GM12878 (cell line): ENCODE data around the gene COL1A2. TPM values are rescaled to one million over a fixed set of nuclear protein-coding genes. Genes with fewer than 3 reads are reported as not detected.

Experiments
- ATAC-seq: fragments of 200-7000 bp; cut with Tn5 transposase; 3 replicates; pipeline ENCODE4 v1.9.1; 2020; ENCODE audit warnings: mild to moderate bottlenecking, moderate library complexity
- BruUV-seq: library from RNA; stranded (reverse); fragments of 400-500 nt; replicated peaks from 2 replicates; lab custom pipeline; 2021; lab: Mats Ljungman, UMichigan
- CTCF ChIA-PET: fragments of 300-600 bp; sonication (Branson Sonifier 250); formaldehyde crosslinking; extraction: SDS; loops from one replicate; lab custom pipeline; 2021; ENCODE audit warnings: inconsistent platforms; lab: Yijun Ruan, JAX
- POLR2A ChIA-PET: fragments of 350-600 bp; formaldehyde crosslinking; extraction: SDS; loops from one replicate; lab custom pipeline; 2021; ENCODE audit warnings: inconsistent platforms; lab: Charles Lee
- RAD21 ChIA-PET: fragments of 300-600 bp; sonication (Branson Sonifier 250); formaldehyde crosslinking; loops from one replicate; lab custom pipeline; 2023; ENCODE audit warnings: antibody characterized with exemption; ENCODE audit not compliant: unreplicated experiment; lab: Charles Lee
- SMC1A ChIA-PET: fragments of 300-600 bp; sonication (Branson Sonifier 250); formaldehyde crosslinking; loops from one replicate; lab custom pipeline; 2023; ENCODE audit not compliant: unreplicated experiment, uncharacterized antibody; lab: Charles Lee
- DNase-seq: peaks from one replicate; pipeline ENCODE4 v3.0.0-alpha.2; 2011; ENCODE audit warnings: low read depth, low spot score
- FAIRE-seq: peaks from 3 replicates; lab custom pipeline; 2011; peaks lifted over from hg19 to GRCh38; lab: Jason Lieb, UNC
- H2AFZ ChIP-seq: 2 replicates; pipeline ENCODE4 v1.6.0; 2011; ENCODE audit warnings: low read depth, low read length, control low read depth; ENCODE audit not compliant: control insufficient read depth
- H3K27ac ChIP-seq: 2 replicates; pipeline ENCODE4 v1.5.1; 2011; ENCODE audit warnings: control low read depth; ENCODE audit not compliant: control insufficient read depth, insufficient read depth
- H3K27me3 ChIP-seq, 2 experiments: replicated peaks in 1 of 2; 2 replicates each; pipeline versions ENCODE4 v1.6.0 to v1.6.1; 2011; ENCODE audit warnings: low read length in 1 of 2; ENCODE audit not compliant: control insufficient read depth in 2 of 2, insufficient read depth in 2 of 2
- H3K36me3 ChIP-seq, 2 experiments: 2 replicates each; pipeline ENCODE4 v1.5.1; 2011; ENCODE audit warnings: low read length in 1 of 2; ENCODE audit not compliant: control insufficient read depth in 2 of 2, insufficient read depth in 2 of 2
- H3K4me1 ChIP-seq: 2 replicates; pipeline ENCODE4 v1.6.1; 2011; ENCODE audit warnings: mild to moderate bottlenecking, low read length, moderate library complexity, mixed read lengths; ENCODE audit not compliant: control insufficient read depth, insufficient read depth
- H3K4me2 ChIP-seq: 2 replicates; pipeline ENCODE4 v1.6.0; 2011; ENCODE audit warnings: control low read depth; ENCODE audit not compliant: control insufficient read depth, insufficient read depth
- H3K4me3 ChIP-seq: fragments of 200-600 bp; sonication (generic); 2 replicates; pipeline ENCODE4 v1.5.1; 2016
- H3K79me2 ChIP-seq: 2 replicates; pipeline ENCODE4 v1.6.0; 2011; ENCODE audit warnings: low read length; ENCODE audit not compliant: control insufficient read depth, insufficient read depth
- H3K9ac ChIP-seq: 2 replicates; pipeline ENCODE4 v1.8.0; 2011; ENCODE audit warnings: low read length, control low read depth, mixed read lengths; ENCODE audit not compliant: control insufficient read depth, insufficient read depth
- H3K9me3 ChIP-seq: replicated peaks from 3 replicates; pipeline ENCODE4 v1.5.1; 2011; ENCODE audit warnings: mild to moderate bottlenecking, low read length; ENCODE audit not compliant: control insufficient read depth, insufficient read depth
- H4K20me1 ChIP-seq: 2 replicates; pipeline ENCODE4 v1.6.0; 2011; ENCODE audit not compliant: control insufficient read depth, insufficient read depth
- E2F4 ChIP-seq: IDR thresholded peaks from 2 replicates; pipeline ENCODE4 v1.6.1; 2012; ENCODE audit warnings: low read depth, low read length, improper control_type of control experiment
- MLLT1 ChIP-seq: fragments of 450-650 bp; IDR thresholded peaks from 2 replicates; pipeline ENCODE4 v1.6.1; 2016; ENCODE audit warnings: mild to moderate bottlenecking
- NR2C1 ChIP-seq: fragments of 450-650 bp; IDR thresholded peaks from 2 replicates; pipeline ENCODE4 v1.6.1; 2017; ENCODE audit warnings: antibody characterized with exemption, mild to moderate bottlenecking, moderate library complexity
- PML ChIP-seq: IDR thresholded peaks from 2 replicates; pipeline ENCODE4 v1.6.1; 2012; ENCODE audit warnings: low read length, inconsistent platforms
- RAD21 ChIP-seq: IDR thresholded peaks from 2 replicates; pipeline ENCODE4 v1.6.1; 2011; ENCODE audit warnings: mild to moderate bottlenecking, low read depth, low read length, moderate library complexity; ENCODE audit not compliant: insufficient read depth
- RB1 ChIP-seq: fragments of 450-650 bp; formaldehyde crosslinking; IDR thresholded peaks from 2 replicates; pipeline ENCODE4 v1.6.1; 2017; ENCODE audit warnings: mild to moderate bottlenecking, borderline replicate concordance
- SIN3A ChIP-seq: IDR thresholded peaks from 2 replicates; pipeline ENCODE4 v1.6.1; 2012; ENCODE audit warnings: low read depth, low read length, improper control_type of control experiment
- TBL1XR1 ChIP-seq: IDR thresholded peaks from 2 replicates; pipeline ENCODE4 v1.6.1; 2012; ENCODE audit warnings: low read depth, low read length, improper control_type of control experiment
- WGBS: methylation state at CpG from one replicate; pipeline ENCODE4 v1.1.6; 2016; ENCODE audit warnings: low lambda C conversion rate; ENCODE audit not compliant: insufficient replicate concordance, insufficient coverage; ENCODE audit errors: missing lambda C conversion rate; 5-methylcytosine and 5-hydroxymethylcytosine counted together
- in situ Hi-C: fragments of 300-500 bp; cut with MboI; formaldehyde crosslinking; loops from 9 replicates; pipeline ENCODE4 v1.14.3; 2018; ENCODE audit warnings: mixed read lengths
- intact Hi-C: fragments of 100-400 bp; cut with micrococcal nuclease; formaldehyde crosslinking; loops from one replicate; pipeline ENCODE4 v1.14.2; 2022; ENCODE audit not compliant: unreplicated experiment
- polyA plus RNA-seq, 11 experiments: library from polyadenylated mRNA; depleted of rRNA in 4 of 11; unstranded in 6 of 11; stranded (reverse) in 5 of 11; fragments of >200 nt; fragmentation: Nextera tagmentation in 4 of 11; fragmentation: Illumina TruSeq in 1 of 11; extraction: Ambion mirVana in 4 of 11; extraction: Trizol in 1 of 11; gene quantifications; 1 replicate in 1 of 11; 2 replicates in 10 of 11; pipeline versions ENCODE4 v1.2.1 to v1.2.3, GENCODE V29; 2011 to 2016; ENCODE audit warnings: inconsistent platforms in 2 of 11, missing spikeins in 2 of 11, low read depth in 1 of 11
- total RNA-seq, 4 experiments: library from RNA; depleted of rRNA in 3 of 4; stranded (reverse); fragments of >200 nt in 3 of 4; fragmentation: Illumina TruSeq in 1 of 4; extraction: Trizol in 1 of 4; gene quantifications; 2 replicates each; pipeline versions ENCODE4 v1.2.1 to v1.2.3, GENCODE V29; 2013 to 2021
- TF ChIP-seq, protein P1 (sequence below): fragments of 450-650 bp; IDR thresholded peaks from 2 replicates; pipeline ENCODE4 v1.6.1; 2017; ENCODE audit warnings: antibody characterized with exemption, mild to moderate bottlenecking, moderate library complexity
- TF ChIP-seq, protein P2 (sequence below): fragments of 150-350 bp; IDR thresholded peaks from 2 replicates; pipeline ENCODE4 v1.6.1; 2016; ENCODE audit warnings: low read depth, low read length

Gene COL1A2
- total and polyA plus RNA-seq, 10 of the 15 experiments (the other 5 are each of a cell fraction or from before 2014, with no cell fraction given) = 0.03 to 2.5 (median 0.76) TPM; not detected in 4

GRCh38 chr7:94471604-94472003 lies 76.9 kb downstream of the COL1A2 start:
- H3K9me3 ChIP-seq = no peaks in the 10 kb centered on the region
- no peak overlapping the region for H3K27ac ChIP-seq
- no peak for DNase-seq
- FAIRE-seq = no peak
- ChIA-PET SMC1A (no interaction called here), RAD21 (interaction anchor here (1.6 kb wide), 1 partner anchor 15 kb away, joined by 3 read pairs; no protein-coding TSS in a partner anchor)
- in situ Hi-C loops = no loop called here
- H3K36me3 ChIP-seq = no peaks in the 10 kb centered on the region
- H3K4me1 ChIP-seq = no peaks in the 10 kb centered on the region
- H2AFZ ChIP-seq = no peak overlapping the region
- TF ChIP-seq, protein P1, sequence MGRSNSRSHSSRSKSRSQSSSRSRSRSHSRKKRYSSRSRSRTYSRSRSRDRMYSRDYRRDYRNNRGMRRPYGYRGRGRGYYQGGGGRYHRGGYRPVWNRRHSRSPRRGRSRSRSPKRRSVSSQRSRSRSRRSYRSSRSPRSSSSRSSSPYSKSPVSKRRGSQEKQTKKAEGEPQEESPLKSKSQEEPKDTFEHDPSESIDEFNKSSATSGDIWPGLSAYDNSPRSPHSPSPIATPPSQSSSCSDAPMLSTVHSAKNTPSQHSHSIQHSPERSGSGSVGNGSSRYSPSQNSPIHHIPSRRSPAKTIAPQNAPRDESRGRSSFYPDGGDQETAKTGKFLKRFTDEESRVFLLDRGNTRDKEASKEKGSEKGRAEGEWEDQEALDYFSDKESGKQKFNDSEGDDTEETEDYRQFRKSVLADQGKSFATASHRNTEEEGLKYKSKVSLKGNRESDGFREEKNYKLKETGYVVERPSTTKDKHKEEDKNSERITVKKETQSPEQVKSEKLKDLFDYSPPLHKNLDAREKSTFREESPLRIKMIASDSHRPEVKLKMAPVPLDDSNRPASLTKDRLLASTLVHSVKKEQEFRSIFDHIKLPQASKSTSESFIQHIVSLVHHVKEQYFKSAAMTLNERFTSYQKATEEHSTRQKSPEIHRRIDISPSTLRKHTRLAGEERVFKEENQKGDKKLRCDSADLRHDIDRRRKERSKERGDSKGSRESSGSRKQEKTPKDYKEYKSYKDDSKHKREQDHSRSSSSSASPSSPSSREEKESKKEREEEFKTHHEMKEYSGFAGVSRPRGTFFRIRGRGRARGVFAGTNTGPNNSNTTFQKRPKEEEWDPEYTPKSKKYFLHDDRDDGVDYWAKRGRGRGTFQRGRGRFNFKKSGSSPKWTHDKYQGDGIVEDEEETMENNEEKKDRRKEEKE = no peak
- TF ChIP-seq NR2C1 (no peak), RB1 (no peak), PML (no peak), TBL1XR1 (no peak), RAD21 (no peak), SIN3A (no peak), MLLT1 (no peak), E2F4 (no peak)
- TF ChIP-seq, protein P2, sequence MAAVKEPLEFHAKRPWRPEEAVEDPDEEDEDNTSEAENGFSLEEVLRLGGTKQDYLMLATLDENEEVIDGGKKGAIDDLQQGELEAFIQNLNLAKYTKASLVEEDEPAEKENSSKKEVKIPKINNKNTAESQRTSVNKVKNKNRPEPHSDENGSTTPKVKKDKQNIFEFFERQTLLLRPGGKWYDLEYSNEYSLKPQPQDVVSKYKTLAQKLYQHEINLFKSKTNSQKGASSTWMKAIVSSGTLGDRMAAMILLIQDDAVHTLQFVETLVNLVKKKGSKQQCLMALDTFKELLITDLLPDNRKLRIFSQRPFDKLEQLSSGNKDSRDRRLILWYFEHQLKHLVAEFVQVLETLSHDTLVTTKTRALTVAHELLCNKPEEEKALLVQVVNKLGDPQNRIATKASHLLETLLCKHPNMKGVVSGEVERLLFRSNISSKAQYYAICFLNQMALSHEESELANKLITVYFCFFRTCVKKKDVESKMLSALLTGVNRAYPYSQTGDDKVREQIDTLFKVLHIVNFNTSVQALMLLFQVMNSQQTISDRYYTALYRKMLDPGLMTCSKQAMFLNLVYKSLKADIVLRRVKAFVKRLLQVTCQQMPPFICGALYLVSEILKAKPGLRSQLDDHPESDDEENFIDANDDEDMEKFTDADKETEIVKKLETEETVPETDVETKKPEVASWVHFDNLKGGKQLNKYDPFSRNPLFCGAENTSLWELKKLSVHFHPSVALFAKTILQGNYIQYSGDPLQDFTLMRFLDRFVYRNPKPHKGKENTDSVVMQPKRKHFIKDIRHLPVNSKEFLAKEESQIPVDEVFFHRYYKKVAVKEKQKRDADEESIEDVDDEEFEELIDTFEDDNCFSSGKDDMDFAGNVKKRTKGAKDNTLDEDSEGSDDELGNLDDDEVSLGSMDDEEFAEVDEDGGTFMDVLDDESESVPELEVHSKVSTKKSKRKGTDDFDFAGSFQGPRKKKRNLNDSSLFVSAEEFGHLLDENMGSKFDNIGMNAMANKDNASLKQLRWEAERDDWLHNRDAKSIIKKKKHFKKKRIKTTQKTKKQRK = no peak
- TF ChIP-seq, all 136 proteins: peak for 0
- intact Hi-C loops = no loop called here
- H3K4me2 ChIP-seq = no peak overlapping the region
- no peaks in the 10 kb centered on the region for H3K27me3 ChIP-seq
- no TSS peak for BruUV-seq
- no peak overlapping the region for H3K9ac ChIP-seq
- H3K79me2 ChIP-seq = no peaks in the 10 kb centered on the region
- ChIA-PET POLR2A (no interaction called here), CTCF (no interaction called here)
- ATAC-seq = no peak
- WGBS = 50% methylated on average over 2 of the region's 2 CpGs
- no peak overlapping the region for H3K4me3 ChIP-seq
- no peaks in the 10 kb centered on the region for H4K20me1 ChIP-seq
